ENCODE measurements around the gene KRT17.
A peak's percentile ranks its signal among the peaks of the same experiment; 100 is the strongest.
"Not testable (repeated sequence)": the region's sequence is repeated elsewhere in the genome, so short reads cannot be mapped to it uniquely, and the experiment has no call there.

KRT17 gene

GRCh38 chr17:41619036-41619926, 5.1 kb downstream of the KRT17 start:
- no peak for DNase-seq

DNA sequence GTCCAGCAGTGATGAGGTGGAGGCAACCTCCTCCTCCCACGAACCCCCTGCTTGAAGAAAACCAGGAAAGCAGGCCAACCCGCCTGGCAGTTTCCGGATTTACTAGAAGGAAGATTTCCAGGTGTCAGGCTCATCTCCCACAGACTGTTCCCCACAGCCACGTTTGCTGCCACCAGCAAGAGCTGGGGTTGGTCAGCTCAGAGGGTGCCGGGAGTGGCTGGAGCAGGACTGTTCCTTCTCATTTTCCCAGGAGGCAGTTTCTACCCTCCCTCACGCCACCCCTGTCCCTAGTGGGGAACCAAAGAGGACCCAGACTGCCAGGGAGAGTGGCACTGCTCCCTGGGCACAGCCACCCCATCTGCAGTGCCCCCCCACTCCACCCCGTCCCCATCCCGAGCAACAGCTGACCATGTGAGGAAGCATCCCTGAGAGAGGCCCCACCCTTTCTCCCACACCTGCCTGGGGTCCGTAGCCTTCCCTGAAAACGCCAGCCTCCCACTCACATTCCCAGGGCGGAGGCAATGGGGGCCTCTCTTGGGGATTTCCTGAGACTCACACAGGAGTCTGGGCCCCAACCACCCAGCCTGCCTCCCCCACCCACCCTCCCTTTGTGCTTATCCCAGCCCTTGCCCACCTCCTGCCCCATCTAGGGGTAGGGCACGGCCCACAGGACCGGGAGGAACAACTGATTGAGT, 5.9 kb downstream of the KRT17 start:
- no peak for DNase-seq

DNA sequence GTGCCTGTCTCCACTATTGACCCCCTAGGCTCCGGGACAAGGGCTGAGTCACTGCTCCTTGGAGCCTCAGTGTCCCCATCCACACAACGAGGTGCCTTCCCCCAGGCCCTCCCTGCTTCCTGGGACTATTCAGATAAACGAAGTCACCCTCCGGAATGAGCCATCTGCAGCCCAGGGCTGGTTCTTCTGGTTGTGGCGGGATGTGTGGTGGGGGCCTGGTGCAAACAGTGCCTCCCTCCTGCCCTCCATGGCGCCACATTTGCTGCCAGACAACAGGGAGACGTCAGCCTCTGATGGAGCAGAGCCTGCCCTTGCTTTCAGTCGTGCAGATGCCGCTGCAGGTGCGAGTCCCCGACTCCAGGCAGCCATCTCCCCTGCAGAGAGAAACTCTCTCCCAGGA, 6.7 kb downstream of the KRT17 start:
- DNase-seq = peak; percentile 32

DNA sequence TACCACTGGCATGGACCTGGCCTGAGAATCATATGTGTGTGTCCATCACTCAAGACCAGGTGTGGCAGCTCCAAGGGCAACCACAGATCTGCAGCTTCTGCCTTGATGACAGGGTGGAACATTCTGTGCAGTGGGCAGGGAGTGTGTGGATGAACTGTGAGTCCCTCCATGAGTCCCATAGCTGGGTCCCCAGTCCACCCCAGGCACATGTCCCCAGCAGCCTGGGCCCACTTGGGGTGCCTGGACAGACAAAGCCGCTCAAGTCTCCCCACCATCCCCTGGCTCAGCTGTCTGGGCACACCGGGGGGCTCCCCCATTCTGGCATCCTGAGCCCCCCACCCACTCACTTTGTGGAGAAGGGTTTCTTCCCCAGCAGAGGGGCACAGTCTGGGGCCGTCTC, 7.2 kb downstream of the KRT17 start:
- no peak for DNase-seq

DNA sequence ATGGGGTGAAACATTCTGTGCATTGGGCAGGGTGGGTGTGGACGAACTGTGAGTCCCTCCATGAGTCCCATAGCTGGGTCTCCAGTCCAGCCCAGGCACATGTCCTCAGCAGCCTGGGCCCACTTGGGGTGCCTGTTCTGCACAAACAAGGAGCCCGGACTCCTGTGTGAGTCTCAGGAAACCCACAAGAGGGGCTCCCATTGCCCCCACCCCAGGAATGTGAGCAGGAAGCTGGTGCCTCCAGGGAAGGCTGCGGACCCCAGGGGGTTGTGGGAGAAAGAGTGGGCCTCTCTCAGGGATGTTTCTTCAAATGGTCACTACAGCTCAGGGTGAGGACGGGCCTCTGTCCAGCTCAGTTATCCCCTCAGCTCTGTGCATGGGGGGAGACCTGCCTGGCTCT, 7.9 kb downstream of the KRT17 start:
- not testable (repeated sequence) for DNase-seq

GRCh38 chr17:41615454-41615853, 8.9 kb downstream of the KRT17 start:
- DNase-seq = peak; percentile 85

- DNase-seq = not testable (repeated sequence)
Observed at GRCh38 chr17:41614767-41615166, 9.6 kb downstream of the KRT17 start.

- no peak for DNase-seq
Observed at GRCh38 chr17:41614098-41614497, 10.3 kb downstream of the KRT17 start.

- no peak for DNase-seq
Observed at GRCh38 chr17:41613277-41614082, 10.9 kb downstream of the KRT17 start.

DNA sequence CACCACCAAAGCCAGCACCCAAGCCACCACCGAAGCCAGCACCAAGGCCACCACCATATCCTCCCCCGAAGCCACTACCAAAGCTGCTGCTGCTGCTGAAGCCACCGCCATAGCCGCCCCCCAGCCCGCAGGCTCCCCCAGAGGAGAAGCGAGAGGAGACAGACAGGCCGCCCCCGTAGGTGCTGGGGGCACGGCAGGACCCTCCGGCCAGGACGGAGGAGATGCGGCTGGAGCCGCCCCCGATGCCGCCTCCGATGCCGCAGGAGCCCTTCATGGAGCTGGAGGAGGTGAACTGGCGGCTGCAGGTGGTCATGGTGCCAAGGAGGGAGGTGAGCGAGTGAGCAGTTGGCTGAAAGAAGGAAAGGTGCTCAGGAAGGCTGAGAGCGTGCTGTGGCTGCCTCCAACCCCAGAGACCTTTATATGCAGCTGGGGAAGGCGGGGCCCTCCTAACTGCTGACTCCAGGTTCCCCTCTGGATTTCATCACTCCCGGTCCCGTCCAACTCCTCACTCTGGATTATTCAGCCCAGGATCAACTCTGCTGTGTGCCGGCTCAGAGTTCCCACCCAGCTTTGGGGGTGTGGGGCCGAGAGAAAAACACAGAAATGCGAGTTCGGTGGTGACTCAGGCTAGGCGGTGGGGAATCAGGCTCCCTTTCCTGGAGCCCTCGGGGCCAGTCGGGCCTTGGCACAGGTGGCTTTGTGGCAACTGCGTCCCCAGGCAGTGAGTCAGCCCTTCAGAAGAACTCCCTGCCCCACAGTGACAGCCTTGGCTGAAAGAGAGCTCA, 11.8 kb downstream of the KRT17 start, which contains the start of gene KRT16:
KRT16 (minus strand) TSS at position 392 of the 785 bp plus-strand sequence; CDS start at position 313, 79 bp downstream.
- not testable (repeated sequence) for DNase-seq

DNA sequence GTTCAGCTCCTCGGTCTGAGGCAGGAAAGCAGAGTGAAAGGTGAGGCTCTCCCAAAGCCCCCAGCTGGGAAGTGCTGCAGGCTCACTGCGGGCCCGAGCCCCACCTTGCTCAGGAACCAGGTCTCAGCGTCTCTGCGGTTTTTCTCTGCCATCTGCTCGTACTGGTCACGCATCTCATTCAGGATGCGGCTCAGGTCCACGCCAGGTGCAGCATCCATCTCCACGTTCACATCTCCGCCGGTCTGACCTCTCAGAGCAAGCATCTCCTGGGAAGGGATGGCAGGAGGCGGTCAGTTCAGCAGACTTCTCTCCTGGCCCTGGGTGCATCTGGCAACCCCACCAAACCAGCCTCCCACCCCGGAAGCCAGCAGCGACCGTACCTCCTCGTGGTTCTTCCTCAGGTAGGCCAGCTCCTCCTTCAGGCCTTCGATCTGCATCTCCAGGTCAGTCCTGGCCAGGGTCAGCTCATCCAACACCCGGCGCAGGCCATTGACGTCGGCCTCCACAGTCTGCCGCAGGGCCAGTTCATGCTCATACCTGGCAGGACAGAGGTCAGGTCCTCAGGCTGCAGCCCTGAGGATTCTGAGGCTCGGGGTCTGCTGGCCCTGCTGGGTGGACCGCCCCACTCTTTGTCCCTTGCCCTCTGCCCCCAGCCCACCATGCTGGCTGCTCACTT, 13.3 kb downstream of the KRT17 start:
- no peak for DNase-seq

DNA sequence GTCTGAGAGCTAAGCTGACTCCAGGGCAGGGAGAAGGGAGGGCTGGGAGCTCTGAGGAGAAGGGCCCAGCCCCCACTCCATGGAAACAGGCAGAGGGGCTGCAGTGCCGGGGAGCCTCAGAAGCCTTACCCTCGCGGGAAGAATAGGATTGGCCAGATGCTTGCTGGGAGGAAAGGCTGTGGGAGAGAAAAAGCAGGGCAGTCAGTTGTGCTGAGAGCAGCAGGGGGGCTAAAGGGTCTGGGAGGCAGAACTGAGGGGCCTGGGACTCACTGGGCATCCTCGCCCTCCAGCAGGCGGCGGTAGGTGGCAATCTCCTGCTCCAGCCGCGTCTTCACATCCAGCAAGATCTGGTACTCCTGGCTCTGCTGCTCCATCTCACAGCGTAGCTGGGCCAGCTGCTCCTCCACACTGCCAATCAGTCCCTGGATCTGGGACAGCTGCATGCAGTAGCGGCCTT, 14.3 kb downstream of the KRT17 start:
- DNase-seq = not testable (repeated sequence)

- DNase-seq = not testable (repeated sequence)
Observed at GRCh38 chr17:41606930-41607329, 17.4 kb downstream of the KRT17 start.

- peak; percentile 74 for DNase-seq
Observed at GRCh38 chr17:41602524-41602923, 21.9 kb downstream of the KRT17 start.

- DNase-seq = no peak
Observed at GRCh38 chr17:41600318-41600717, 24.1 kb downstream of the KRT17 start.

GRCh38 chr17:41599680-41600079, 24.7 kb downstream of the KRT17 start:
- DNase-seq = no peak

GRCh38 chr17:41595585-41595984, 28.8 kb downstream of the KRT17 start:
- DNase-seq = no peak

DNA sequence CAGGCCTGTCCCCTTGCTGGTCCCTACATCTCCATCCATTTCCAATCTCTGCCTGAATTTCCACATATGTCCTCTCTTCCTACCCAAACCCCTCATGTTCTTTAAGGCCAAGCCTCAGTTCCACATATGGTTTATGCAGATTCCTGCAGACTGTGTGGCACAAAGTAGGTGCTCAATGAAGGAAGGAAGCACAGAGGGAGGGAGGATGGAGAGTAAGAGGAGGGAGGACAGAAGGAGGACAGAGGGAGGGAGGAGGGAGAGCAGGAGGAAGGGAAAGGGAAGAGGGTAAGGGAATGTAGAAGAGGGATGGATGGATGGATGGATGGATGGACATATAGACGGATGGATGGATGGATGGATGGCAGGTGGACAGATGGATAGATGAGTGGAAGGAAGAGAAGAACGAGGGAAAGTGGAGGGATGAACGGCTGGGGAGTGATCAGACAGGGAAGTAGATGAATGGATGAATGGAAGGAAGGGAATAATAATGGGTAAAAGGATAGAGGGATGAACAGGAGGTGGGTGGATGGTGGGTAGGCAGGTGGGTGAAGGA, 29.9 kb downstream of the KRT17 start:
- no peak for DNase-seq

GRCh38 chr17:41593306-41593981, 30.9 kb downstream of the KRT17 start:
- DNase-seq = no peak

DNA sequence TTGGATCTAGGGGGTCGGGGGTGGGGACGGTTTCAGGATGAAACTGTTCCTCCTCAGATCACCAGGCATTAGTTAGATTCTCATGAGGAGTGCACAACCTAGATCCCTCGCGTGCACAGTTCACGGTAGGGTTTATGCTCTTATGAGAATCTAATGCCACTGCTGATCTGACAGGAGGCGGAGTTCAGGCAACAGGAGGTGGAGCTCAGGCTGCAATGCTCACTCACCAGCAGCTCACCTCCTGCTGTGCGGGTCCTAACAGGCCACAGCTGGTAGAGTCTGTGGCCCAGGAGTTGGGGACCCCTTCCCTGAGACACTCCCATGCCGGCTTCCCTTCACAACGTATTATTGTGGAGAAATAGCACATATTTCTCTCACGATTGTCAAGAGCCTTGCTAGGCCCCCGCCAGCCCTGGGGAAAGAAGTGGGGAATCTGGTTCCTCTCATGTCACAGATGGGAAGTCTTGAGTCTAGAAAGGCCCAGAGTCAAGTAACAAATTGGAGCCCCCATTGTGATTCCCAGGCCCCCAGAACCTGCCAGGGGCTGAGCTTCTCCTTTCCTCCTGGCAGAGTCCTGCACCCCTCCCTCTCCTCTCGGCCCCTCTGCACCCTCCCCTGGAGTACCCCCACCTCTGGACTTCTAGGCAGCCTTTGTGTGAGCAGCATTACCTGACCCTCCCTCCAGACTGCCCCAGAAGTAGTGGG, 31.6 kb downstream of the KRT17 start:
- DNase-seq = peak; percentile 16
